Adrenal gland (tissue), 5 donors: ENCODE data around the gene TLE2.

Source experiments
- CTCF ChIP-seq, 6 experiments: fragments of 450-650 bp in 4 of 6; fragments of 200-600 bp in 2 of 6; sonication (generic) in 1 of 6; IDR thresholded peaks; 1 replicate in 5 of 6; 2 replicates in 1 of 6; pipeline versions ENCODE4 v1.5.1 to v1.8.0; 2016 to 2021; ENCODE audit warnings: antibody characterized with exemption in 6 of 6, mild to moderate bottlenecking in 2 of 6, moderate library complexity in 1 of 6
- POLR2A ChIP-seq, 2 donors: fragments of 450-650 bp; IDR thresholded peaks; one replicate each; pipeline ENCODE4 v1.6.1; 2017; ENCODE audit warnings: antibody characterized with exemption in 2 of 2, mild to moderate bottlenecking in 2 of 2, moderate library complexity in 1 of 2
- donor health status: DM: no; HTN: no; CAD: no.

- TF ChIP-seq POLR2A (IDR thresholded peaks at IDR 0.05) (no peak), CTCF (IDR thresholded peaks at IDR 0.05) (no peak)
These were observed 23.7 kb downstream of the TLE2 start for GRCh38 chr19:3005345-3005744.
